Smooth muscle cell of the brain vasculature (primary cell): ENCODE measurements around the gene PLEKHH1.
"Not testable (repeated sequence)": the region's sequence is repeated elsewhere in the genome, so short reads cannot be mapped to it uniquely, and the experiment has no call there.

Experiments used
- DNase-seq: peaks from one replicate; pipeline ENCODE4 v3.0.0-alpha.2; 2012; ENCODE audit warnings: low read depth, low spot score

Gene PLEKHH1

DNA sequence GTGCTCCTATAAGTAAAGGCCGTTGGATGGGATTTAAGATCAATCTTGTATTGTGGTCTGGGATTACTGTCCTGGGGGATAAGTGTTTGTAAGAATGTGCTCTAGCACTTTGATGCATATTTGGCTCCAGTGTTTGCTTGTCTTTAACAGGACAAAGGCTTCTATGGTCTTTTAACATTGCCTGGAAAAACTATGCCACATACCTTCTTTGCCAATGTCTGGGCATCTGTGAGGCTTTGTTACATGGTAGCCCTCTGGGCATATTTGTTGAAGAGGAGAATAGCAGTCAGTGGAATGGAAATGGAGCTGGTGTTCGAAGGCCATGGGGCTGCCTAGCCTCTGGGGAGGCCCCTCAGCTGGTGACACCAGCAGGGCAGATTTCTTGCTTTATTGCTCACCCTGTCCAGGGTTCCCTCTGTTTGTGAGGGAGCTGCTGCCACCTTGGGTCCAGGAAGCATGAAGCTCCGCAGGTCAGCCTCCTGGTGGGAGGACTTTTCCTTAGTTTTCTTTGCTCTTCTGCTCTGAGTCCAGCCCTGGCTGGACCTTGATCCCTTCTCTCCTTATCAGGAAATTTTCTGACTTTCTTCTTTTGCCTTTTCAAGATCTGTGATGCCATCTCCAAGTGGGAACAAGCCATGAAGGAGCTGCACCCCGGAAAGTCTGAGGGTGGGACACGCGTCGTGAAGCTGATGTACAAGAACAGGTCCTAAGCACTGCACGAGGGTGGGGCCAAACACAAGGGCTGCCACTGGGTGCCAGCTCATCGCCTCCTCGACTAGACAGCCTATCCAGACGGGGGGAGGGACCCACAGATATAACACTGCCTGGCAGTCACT is 47.5 kb downstream of the PLEKHH1 start:
- DNase-seq = no peak

GRCh38 chr14:67581643-67582042 is 48.6 kb downstream of the PLEKHH1 start:
- no peak for DNase-seq

DNA sequence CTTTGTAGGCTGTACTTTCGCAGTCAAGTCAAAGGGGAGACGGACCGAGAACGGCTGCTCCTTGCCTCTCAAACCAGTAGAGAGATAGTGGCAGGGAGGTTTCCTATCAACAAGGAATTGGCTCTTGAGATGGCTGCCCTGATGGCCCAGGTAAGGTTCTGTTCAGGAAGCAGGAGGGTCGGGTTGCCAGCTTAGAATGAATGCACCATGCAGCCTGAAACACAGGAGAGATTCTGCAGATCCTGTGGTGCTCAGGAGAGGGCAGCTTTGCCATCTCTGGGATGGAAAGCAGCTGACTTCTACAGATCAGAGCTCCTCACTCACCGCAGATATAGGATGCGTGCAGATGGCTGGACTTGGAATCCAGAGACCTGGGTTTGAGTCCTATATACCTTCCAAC is 49.0 kb downstream of the PLEKHH1 start:
- DNase-seq = no peak

GRCh38 chr14:67583711-67584644 is 50.9 kb downstream of the PLEKHH1 start:
- DNase-seq = no peak

DNA sequence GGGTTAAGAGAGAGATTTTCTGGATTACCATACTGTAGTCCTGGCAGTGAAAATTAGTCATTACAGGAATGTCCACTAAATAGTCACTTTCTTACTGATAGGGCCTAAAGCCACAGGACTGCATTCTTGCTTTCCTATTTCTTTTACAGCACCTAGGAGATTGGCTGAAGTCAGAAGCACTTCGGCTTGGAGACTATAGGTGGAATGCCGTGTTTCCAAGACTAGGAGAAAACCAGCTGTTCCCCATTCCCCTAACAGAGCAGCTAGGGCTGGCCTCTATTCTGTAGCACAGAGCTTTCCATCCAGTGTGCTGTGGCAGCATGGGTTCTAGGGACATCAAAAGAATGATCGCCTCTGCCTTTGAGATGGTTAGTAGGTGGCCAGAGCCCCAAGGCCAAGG is 51.9 kb downstream of the PLEKHH1 start:
- no peak for DNase-seq

DNA sequence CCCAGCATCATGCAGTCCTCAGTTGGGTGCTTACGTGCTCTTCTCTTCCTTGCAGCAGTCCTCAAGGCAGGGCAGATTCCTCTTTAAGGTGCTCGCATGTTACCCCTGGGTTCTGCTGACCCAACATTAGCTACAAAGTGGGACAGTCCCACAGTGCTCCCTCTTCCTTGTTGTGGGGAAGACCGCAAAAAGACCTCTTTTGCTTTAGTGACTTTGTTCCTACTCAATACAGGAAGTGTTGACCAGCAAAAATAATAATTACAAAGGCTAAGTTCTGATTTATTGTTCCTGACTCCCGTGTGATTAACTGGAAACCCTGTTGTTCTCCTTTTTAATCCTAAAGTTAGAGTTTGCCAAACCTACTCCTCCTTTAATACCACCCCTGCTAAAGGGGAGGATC is 53.3 kb downstream of the PLEKHH1 start:
- no peak for DNase-seq

DNA sequence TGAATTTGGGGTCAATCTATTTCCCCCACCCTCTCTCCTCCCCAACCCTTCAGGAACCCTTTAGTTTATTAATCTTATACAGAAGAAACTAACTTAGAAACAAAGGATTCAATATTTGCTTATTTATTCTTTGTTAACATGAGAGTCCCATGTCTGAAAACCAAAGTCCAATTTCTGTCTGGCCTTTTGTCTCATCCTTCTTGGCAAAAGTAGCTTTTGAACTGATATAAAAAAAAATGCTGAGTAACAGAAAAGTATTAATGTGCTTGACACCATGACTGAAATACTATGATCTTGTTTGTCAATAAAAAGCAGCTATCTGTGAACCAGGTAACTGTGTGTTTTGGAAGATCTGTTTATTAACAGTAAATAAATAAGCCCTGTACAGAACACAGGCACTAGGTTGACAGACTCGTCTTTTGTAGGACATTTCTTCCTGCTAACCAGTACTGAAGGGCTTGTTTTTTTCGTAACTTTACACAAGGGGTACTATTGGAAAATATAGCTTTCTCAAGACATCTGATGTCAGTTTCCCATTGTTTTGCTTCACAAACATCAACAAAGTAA is 56.2 kb downstream of the PLEKHH1 start:
- no peak for DNase-seq

- DNase-seq = not testable (repeated sequence)
Observed at GRCh38 chr14:67593650-67594049, 60.6 kb downstream of the PLEKHH1 start.

- DNase-seq = no peak
Observed at GRCh38 chr14:67595392-67595791, 62.3 kb downstream of the PLEKHH1 start.

- DNase-seq = no peak
Observed at GRCh38 chr14:67599698-67600561, 66.8 kb downstream of the PLEKHH1 start, which contains the start of gene PIGH. PIGH (minus strand) TSS chr14:67600268; CDS start chr14:67600203, 65 bp downstream.

DNA sequence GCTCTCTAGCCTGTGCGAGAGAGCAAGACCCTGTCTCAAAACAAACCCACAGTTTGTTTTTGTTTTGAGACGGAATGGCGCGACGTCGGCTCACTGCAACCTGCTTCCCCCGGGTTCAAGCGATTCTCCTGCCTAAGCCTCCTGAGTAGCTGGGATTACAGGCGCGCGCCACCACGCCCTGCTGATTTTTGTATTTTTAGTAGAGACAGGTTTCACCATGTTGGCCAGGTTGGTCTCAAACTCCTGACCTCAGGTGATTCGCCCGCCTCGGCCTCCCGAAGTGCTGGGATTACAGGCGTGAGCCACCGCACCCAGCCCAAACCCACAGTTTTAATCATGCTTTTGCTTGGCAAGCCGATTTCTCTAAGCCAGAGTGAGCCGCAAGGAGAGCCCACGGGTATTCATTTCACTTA is 67.5 kb downstream of the PLEKHH1 start:
- not testable (repeated sequence) for DNase-seq

- DNase-seq = no peak
Observed at GRCh38 chr14:67602076-67602475, 69.0 kb downstream of the PLEKHH1 start.

GRCh38 chr14:67602995-67603545 is 70.0 kb downstream of the PLEKHH1 start:
- no peak for DNase-seq

DNA sequence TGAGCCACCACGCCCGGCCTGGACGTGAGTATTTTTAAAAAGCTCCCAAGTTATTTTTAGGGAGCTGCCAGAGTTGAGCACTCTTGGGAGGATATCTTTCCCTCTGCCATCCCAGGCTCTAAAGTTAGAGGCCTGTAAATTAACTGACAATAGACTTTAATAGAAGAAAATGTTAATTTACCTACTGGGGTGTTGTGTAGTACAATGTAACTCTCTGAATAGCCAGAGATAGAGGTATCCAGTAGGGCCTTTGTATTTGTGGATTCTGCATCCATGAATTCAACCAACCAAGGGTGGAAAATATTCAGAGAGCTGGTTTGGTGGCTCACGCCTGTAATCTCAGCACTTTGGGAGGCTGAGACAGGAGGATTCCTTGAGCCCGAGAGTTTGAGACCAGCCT is 74.6 kb downstream of the PLEKHH1 start:
- DNase-seq = no peak

GRCh38 chr14:67609642-67610310 is 76.7 kb downstream of the PLEKHH1 start:
- DNase-seq = no peak

DNA sequence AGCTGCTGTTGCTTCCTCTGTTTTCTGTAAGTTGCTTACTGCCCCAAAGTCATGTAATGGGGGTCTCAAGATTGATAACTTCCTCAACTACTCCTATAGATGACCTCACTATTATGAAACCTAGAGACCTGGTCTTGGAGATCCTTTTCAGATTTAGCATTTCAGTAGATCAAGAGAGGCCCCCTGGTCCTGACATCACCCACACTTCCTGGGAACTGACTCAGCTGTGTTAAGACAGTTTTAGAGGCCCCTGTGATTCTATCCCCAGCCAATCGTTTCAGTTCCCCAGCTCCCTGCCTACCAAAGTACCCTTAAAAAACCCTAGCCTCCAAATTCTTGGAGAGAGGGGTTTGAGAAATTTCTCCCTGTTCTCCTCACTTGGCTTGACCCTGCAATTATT is 77.4 kb downstream of the PLEKHH1 start:
- no peak for DNase-seq

DNA sequence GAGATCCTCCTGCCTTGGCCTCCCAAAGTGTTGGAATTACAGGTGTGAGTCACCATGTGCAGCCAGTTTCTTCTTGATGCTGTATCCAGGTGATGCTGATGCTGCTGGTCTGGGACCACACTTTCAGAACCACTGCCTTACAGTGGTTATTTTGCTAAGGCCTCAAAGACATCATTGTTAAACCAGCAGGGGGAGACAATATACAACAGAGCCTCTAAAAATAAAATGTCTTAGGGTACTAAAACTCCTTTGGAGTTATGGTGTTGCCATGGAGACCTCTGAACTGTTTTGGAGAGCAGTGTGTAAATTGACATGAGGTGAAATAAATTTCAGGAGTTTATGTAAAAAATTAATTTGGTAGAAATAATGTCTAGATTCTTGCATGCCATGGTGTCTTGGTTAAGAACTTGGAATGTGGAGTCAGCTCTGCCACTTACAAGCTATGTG is 85.5 kb downstream of the PLEKHH1 start:
- no peak for DNase-seq

- DNase-seq = no peak
Observed at GRCh38 chr14:67619446-67620216, 86.5 kb downstream of the PLEKHH1 start, which contains the start of gene ARG2. ARG2 (plus strand) TSS chr14:67619920; CDS start chr14:67619978, 58 bp downstream.

- no peak for DNase-seq
Observed at GRCh38 chr14:67620217-67620785, 87.2 kb downstream of the PLEKHH1 start.
